ENCODE data around the gene SNUPN. TPM values are rescaled to one million over a fixed set of nuclear protein-coding genes. Genes with fewer than 3 reads are reported as not detected.
"Not testable (repeated sequence)": the region's sequence is repeated elsewhere in the genome, so short reads cannot be mapped to it uniquely, and the experiment has no call there.

The SNUPN gene
- polyA plus RNA-seq, 1 experiment, result 36.6 TPM

DNA sequence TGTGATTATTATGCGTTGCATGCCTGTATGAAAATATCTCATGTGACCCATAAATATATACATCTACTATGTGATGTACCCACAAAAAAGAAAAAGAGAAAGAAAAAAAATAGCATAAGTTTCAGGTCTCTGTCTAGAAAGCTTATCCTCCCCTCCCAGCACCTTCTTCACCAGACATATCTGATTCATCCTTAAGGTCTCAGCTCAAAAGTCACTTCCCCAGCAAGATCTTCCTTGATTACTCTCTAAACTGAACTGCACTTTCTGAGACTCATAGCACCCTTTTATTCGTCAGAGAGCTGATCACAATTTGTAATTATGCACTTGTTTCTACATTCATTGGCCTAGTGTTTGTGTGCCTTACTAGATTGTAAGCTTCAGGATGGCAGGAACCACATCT, 35.3 kb downstream of the SNUPN start:
- DNase-seq (ENCODE audit: low read depth, low spot score), result no peak

DNA sequence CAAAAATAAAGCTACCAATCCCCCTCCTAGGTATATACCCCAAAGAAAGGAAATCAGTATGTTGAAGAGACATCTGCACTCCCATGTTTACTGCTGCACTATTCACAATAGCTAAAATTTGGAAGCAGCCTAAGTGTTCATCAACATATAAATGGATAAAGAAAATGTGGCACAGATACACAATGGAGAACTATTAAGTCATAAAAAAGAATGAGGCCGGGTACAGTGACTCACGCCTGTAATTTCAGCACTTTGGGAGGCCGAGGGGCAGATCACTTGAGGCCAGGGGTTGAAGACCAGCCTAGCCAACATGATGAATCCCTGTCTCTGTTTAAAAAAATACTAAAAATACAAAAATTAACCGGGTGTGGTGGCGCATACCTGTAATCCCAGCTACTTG, 36.5 kb downstream of the SNUPN start:
- ChIA-PET POLR2A (no interaction called here), CTCF (interaction anchor here (0.8 kb wide), 1 partner anchor 81 kb away, joined by 5 read pairs; no protein-coding TSS in a partner anchor)
- no peaks in the 10 kb centered on the region for H3K9me3 ChIP-seq (ENCODE audit: control insufficient read depth, insufficient read depth, low read length)
- no peaks in the 10 kb centered on the region for H3K27me3 ChIP-seq (ENCODE audit: control insufficient read depth, insufficient read depth, low read length)
- H3K27ac ChIP-seq (ENCODE audit: low read depth, low read length), result no peak overlapping the region
- no peak overlapping the region for H3K4me3 ChIP-seq (ENCODE audit: low read depth, low read length)
- TF ChIP-seq, protein P1, sequence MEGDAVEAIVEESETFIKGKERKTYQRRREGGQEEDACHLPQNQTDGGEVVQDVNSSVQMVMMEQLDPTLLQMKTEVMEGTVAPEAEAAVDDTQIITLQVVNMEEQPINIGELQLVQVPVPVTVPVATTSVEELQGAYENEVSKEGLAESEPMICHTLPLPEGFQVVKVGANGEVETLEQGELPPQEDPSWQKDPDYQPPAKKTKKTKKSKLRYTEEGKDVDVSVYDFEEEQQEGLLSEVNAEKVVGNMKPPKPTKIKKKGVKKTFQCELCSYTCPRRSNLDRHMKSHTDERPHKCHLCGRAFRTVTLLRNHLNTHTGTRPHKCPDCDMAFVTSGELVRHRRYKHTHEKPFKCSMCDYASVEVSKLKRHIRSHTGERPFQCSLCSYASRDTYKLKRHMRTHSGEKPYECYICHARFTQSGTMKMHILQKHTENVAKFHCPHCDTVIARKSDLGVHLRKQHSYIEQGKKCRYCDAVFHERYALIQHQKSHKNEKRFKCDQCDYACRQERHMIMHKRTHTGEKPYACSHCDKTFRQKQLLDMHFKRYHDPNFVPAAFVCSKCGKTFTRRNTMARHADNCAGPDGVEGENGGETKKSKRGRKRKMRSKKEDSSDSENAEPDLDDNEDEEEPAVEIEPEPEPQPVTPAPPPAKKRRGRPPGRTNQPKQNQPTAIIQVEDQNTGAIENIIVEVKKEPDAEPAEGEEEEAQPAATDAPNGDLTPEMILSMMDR (IDR thresholded peaks at IDR 0.05; ENCODE audit: low read depth, low read length), result no peak
- DNase-seq (ENCODE audit: low read depth, low spot score), result no peak

More for the DNA sequence above, 35.3 kb downstream of the SNUPN start:
- Histone ChIP-seq H3K27me3 (ENCODE audit: control insufficient read depth, insufficient read depth, low read length) (no peaks in the 10 kb centered on the region), H3K27ac (ENCODE audit: low read depth, low read length) (no peak overlapping the region), H3K4me3 (ENCODE audit: low read depth, low read length) (no peak overlapping the region), H3K9me3 (ENCODE audit: control insufficient read depth, insufficient read depth, low read length) (no peaks in the 10 kb centered on the region)
- ChIA-PET POLR2A (no interaction called here), CTCF (no interaction called here)
- TF ChIP-seq, protein P1 (IDR thresholded peaks at IDR 0.05; ENCODE audit: low read depth, low read length), result no peak

DNA sequence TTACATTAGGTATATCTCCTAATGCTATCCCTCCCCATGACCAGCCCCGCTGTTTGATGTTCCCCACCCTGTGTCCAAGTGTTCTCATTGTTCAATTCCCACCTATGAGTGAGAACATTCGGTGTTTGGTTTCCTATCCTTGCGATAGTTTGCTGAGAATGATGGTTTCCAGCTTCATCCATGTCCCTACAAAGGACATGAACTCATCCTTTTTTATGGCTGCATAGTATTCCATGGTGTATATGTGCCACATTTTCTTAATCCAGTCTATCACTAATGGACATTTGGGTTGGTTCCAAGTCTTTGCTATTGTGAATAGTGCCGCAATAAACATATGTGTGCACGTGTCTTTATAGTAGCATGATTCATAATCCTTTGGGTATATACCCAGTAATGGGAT, 39.1 kb downstream of the SNUPN start:
- POLR2A ChIA-PET; H3K27ac ChIP-seq (ENCODE audit: low read depth, low read length); H3K4me3 ChIP-seq (ENCODE audit: low read depth, low read length); H3K9me3 ChIP-seq (ENCODE audit: control insufficient read depth, insufficient read depth, low read length); H3K27me3 ChIP-seq (ENCODE audit: control insufficient read depth, insufficient read depth, low read length); CTCF ChIA-PET; DNase-seq (ENCODE audit: low read depth, low spot score): not testable (repeated sequence)

DNA sequence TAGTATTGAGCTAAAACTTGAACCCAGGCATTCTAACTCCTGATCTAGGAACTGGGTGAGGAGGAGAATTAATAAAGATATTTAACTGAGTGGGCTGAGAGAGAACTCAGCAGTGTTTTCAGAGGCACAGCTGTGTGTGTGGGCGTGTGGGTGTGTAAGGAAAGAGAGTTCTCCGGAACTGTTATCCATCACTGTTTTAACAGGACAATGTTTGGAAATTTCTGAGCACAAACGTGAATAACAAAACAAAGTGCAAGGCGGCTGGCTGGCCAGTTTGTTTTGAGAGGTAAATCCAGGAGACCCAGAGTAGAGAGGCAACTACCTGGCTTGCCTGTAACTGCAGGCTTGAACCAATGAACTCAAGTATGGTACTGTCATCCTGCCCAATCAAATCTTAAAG, 41.4 kb downstream of the SNUPN start:
- DNase-seq (ENCODE audit: low read depth, low spot score), result no peak
- ChIA-PET CTCF (no interaction called here), POLR2A (interaction anchor here (0.7 kb wide), 1 partner anchor 89 kb away, joined by 4 read pairs; no protein-coding TSS in a partner anchor)
- TF ChIP-seq, protein P1 (IDR thresholded peaks at IDR 0.05; ENCODE audit: low read depth, low read length), result no peak
- Histone ChIP-seq H3K27ac (ENCODE audit: low read depth, low read length) (peak overlapping the region; percentile 2), H3K9me3 (ENCODE audit: control insufficient read depth, insufficient read depth, low read length) (no peaks in the 10 kb centered on the region), H3K4me3 (ENCODE audit: low read depth, low read length) (no peak overlapping the region), H3K27me3 (ENCODE audit: control insufficient read depth, insufficient read depth, low read length) (no peaks in the 10 kb centered on the region)

DNA sequence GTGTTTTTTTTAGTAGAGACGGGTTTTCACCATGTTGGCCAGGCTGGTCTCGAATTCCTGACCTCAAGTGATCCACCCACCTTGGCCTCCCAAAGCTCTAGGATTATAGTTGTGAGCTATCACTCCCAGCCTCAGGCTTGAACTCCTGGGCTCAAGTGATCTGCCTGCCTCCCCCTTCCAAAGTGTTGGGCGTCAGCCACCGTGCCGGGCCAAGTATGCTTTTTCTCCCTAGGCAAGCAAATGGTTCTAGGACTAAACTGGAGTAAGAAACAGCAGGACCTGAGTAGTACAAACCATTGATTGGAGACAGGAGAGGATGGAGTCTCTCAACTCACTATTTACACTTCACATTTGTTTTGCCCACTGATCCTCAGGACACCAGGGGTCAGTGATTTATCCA, 41.8 kb downstream of the SNUPN start:
- Histone ChIP-seq H3K4me3 (ENCODE audit: low read depth, low read length) (no peak overlapping the region), H3K27ac (ENCODE audit: low read depth, low read length) (peak overlapping the region; percentile 2), H3K9me3 (ENCODE audit: control insufficient read depth, insufficient read depth, low read length) (no peaks in the 10 kb centered on the region), H3K27me3 (ENCODE audit: control insufficient read depth, insufficient read depth, low read length) (no peaks in the 10 kb centered on the region)
- CTCF ChIA-PET, result no interaction called here
- TF ChIP-seq, protein P1 (IDR thresholded peaks at IDR 0.05; ENCODE audit: low read depth, low read length), result no peak
- DNase-seq (ENCODE audit: low read depth, low spot score), result no peak
- POLR2A ChIA-PET, result interaction anchor here (0.7 kb wide), 1 partner anchor 89 kb away, joined by 4 read pairs; no protein-coding TSS in a partner anchor

DNA sequence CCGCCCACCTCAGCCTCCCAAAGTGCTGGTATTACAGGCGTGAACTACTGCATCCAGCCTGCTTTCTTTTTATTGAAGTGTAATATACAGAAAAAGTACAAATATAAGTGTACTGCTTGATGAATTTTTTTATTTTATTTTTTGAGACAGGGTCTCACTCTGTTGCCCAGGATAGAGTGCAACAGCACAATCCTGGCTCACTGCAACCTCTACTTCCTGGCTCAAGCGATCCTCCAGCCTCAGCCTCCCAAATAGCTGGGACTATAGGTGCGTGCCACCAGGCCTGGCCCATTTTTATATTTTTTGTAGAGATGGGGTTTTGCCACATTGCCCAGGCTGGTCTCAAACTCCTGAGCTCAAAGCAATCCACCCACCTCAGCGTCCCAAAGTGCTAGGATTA, 42.6 kb downstream of the SNUPN start:
- POLR2A ChIA-PET; DNase-seq (ENCODE audit: low read depth, low spot score); H3K27me3 ChIP-seq (ENCODE audit: control insufficient read depth, insufficient read depth, low read length); H3K27ac ChIP-seq (ENCODE audit: low read depth, low read length); H3K4me3 ChIP-seq (ENCODE audit: low read depth, low read length); H3K9me3 ChIP-seq (ENCODE audit: control insufficient read depth, insufficient read depth, low read length); CTCF ChIA-PET: not testable (repeated sequence)
